AG04449 (cell line): Measurements from ENCODE around the gene HOXA1.

ENCODE experiments used
- CTCF ChIA-PET: fragments of 350-600 bp; formaldehyde crosslinking; extraction: SDS; loops from one replicate; lab custom pipeline; 2021; ENCODE audit warnings: antibody characterized with exemption; lab: Yijun Ruan, JAX
- POLR2A ChIA-PET: fragments of 400-600, 350-600 bp; formaldehyde crosslinking; extraction: SDS; loops from one replicate; lab custom pipeline; 2020; ENCODE audit warnings: antibody characterized with exemption, inconsistent platforms; lab: Yijun Ruan, JAX
- DNase-seq: peaks from one replicate; pipeline ENCODE4 v3.0.0-alpha.2; 2010; ENCODE audit warnings: low read depth, low spot score
- H3K4me3 ChIP-seq: 2 replicates; pipeline ENCODE4 v1.5.1; 2011; ENCODE audit warnings: low read depth, mild to moderate bottlenecking, control low read depth, low read length
- TF ChIP-seq, protein P1 (sequence below): IDR thresholded peaks from one replicate; pipeline ENCODE4 v1.5.1; 2011; ENCODE audit warnings: mild to moderate bottlenecking, moderate library complexity, low read length, control low read depth, inconsistent platforms; ENCODE audit not compliant: insufficient read depth; ENCODE audit errors: missing control alignments

HOXA1 gene

DNA sequence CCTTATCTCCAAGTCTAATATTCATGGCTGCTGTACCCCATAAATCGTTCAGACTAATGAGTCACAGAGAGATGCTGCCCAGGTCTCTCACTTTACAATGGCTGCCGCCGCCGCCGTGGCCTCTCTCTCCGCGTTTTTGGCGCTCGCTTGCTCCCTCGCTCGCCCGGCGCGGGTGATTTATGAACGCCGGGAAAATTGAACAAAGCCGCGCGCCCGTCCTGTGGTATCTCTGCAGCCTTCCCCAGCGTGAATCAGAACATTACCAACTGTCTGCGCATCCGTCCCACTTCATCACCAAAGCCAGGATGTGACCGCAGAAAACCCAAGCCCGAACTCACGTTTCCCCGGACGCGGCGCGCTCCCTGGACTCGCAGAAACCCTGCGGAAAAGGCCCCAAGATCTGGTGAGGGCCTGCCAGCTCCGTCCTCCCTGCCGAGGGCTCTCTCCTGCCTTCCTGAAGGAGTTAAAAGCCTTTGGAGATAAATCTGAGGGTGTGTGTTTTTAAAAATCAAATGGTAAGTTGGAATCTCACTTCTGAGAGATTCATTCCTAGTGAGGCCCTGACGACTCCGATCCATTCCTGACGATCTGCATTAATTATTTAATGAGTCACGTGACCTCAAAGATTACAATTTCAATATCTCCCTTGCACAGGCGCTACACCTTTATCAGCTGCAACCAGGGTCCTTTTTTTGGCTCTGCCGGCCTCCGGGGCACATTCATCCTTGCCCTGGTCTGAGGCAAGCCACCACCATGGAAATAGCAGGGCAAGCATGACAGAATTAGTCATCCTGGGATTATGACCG is 28.5 kb upstream of the HOXA1 start:
- POLR2A ChIA-PET: interaction anchor here (0.6 to 1.0 kb wide), 2 partner anchors 13 to 27 kb away, joined by 3 read pairs; no protein-coding TSS in a partner anchor
- DNase-seq: no peak
- no peak overlapping the region for H3K4me3 ChIP-seq
- CTCF ChIA-PET: interaction anchor here (1.0 kb wide), 1 partner anchor 8 kb away, joined by 3 read pairs; no protein-coding TSS in a partner anchor
- TF ChIP-seq, protein P1, sequence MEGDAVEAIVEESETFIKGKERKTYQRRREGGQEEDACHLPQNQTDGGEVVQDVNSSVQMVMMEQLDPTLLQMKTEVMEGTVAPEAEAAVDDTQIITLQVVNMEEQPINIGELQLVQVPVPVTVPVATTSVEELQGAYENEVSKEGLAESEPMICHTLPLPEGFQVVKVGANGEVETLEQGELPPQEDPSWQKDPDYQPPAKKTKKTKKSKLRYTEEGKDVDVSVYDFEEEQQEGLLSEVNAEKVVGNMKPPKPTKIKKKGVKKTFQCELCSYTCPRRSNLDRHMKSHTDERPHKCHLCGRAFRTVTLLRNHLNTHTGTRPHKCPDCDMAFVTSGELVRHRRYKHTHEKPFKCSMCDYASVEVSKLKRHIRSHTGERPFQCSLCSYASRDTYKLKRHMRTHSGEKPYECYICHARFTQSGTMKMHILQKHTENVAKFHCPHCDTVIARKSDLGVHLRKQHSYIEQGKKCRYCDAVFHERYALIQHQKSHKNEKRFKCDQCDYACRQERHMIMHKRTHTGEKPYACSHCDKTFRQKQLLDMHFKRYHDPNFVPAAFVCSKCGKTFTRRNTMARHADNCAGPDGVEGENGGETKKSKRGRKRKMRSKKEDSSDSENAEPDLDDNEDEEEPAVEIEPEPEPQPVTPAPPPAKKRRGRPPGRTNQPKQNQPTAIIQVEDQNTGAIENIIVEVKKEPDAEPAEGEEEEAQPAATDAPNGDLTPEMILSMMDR: no peak

DNA sequence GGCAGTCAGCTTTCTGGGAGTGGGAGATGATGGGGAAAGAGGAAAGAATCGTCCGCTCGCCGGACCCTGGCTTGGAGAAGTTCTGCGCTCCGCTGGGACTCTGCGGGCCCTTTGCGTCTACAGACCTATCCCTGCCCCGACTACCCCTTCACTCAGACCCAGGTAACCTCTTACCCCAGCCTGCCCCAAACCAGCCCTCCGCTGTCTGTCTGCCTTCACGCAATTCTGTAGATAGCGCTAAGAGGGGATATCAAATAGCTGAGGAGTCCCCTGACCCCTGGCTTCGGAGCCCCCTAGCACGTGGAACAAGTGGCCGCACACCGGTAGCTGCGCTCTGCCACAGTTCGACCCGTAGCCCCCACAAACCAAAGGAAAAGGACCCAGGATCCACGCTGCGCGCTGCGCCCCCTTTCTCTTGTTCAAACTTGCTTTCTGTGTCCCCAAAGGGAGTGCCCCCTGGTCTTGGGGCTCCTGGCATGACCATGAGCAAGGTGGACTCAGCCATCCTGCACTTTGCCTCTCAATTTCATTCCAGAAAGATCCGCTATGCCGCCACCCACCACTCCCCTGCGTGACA is 27.8 kb upstream of the HOXA1 start:
- TF ChIP-seq, protein P1: no peak
- no peak overlapping the region for H3K4me3 ChIP-seq
- DNase-seq: no peak
- CTCF ChIA-PET: no interaction called here
- POLR2A ChIA-PET: interaction anchor here (0.6 kb wide), 1 partner anchor 14 kb away, joined by 3 read pairs; no protein-coding TSS in a partner anchor

DNA sequence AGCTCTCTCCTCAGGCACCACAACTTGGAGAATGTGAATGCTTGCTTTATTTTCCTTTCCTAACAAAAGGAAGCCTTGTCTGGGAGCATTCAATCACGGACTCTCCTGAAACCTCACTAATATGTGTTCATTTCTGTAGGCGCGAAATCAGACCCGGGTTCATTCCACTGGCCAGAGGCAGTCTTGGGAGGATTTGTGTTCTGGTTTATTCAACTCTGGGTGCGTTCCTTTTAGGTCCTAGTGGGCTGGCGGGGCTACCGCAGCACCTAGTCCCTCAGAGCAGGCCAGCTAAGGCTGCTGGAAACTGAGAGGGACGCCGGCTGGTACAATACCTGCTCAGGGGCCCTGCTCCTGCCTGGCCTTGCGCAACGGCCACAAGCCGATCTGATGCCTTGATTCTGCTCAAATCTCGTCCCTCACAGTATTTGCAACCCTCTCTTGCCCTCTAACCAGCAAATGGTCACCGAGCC is 27.2 kb upstream of the HOXA1 start:
- TF ChIP-seq, protein P1: no peak
- H3K4me3 ChIP-seq: no peak overlapping the region
- no peak for DNase-seq
- CTCF ChIA-PET: no interaction called here
- POLR2A ChIA-PET: no interaction called here

DNA sequence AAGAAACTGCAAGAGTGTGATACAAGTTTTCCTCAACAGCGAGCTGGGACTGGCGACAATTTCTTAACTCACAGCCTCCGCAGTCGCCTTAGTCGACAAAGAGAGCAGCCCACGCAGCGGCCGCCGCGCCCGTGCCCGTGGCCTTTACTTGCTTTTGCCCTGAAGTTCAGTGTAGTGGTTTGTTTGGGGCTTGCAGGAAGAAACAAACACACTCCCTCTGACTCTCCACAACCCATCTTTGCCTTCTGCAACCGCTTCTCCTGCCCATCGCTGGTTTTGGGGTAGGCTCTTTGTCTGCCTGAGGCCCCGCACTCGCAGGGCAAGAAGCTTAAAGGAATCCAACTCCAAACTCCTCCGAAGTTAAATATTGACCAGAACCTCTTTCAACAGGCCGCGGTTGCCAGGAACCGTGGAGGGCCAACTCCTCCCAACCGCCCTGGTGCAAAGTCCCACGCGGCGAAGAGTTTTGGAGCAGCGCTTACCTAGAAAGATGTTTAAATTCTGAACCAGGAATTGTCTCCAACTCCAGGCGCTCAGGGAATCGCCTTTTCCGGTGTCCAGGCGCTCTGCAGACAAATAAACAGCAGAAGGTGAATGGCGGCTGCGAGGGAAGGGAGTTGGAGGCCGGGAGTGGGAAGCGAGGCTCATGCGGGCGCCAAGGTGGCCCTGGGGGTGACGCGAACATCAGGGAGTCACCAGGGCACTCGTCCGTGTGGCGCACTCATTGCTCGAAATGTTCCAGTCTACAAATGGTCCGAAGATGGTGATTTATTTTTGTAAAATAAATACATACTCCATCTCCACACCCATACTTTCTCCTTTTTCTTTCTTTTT is 26.5 kb upstream of the HOXA1 start:
- TF ChIP-seq, protein P1: no peak
- no peak for DNase-seq
- H3K4me3 ChIP-seq: no peak overlapping the region
- ChIA-PET CTCF (interaction anchor here (1.2 kb wide), 1 partner anchor 9 kb away, joined by 3 read pairs; the partner anchor contains the start of gene HOXA4), POLR2A (no interaction called here)

DNA sequence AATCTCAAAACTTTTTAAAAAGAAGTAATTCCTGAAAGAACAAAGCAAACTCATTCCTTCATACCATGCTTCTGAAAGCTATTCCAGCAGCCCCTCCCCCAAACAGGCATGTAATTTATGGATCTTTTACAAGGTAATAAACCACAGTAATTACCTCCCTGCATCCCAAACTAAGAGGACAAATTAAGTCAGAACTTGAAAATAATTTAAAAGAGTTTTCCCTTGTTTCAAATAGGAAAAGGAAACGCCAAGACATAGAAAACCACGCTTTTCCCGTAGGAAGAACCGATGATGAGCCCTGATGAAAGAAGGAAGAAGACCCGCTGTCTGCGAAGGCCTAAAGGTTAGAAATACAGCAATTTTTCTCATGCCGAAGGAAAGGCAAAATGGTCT is 25.9 kb upstream of the HOXA1 start:
- TF ChIP-seq, protein P1: no peak
- DNase-seq: no peak
- CTCF ChIA-PET: interaction anchor here (1.2 kb wide), 1 partner anchor 9 kb away, joined by 3 read pairs; the partner anchor contains the start of gene HOXA4
- no peak overlapping the region for H3K4me3 ChIP-seq
- POLR2A ChIA-PET: no interaction called here
